ENCODE measurements around the gene TEX30. TPM values are rescaled to one million over a fixed set of nuclear protein-coding genes. Genes with fewer than 3 reads are reported as not detected.

Gene TEX30
- total RNA-seq, 1 experiment from 2014 or later, result 13.1 TPM

DNA sequence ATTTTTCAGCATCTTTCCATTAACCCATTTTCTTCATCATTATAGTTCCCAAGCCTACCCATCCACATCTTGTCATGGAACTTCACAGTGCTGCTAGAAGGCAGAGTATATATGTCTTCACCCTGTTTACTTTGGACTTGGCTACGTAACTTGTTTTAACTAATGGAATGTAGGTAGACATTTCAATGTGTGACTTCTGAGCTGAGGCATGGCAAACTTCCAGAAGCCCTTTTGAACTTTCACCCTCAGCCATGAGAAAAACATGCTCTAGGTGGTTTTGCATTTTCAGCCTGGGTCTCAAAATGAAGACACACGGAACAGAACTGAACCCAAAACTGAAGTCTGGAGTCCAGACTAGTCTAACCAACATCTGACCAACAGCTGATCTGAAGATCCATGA lies 3.2 kb downstream of the TEX30 start:
- H3K27me3 ChIP-seq (ENCODE audit: insufficient read depth, low read length), result no peaks in the 10 kb centered on the region; the same call in 1 of the 2 replicates
- peaks cover 9% of the 10 kb centered on the region for H3K27me3 Mint-ChIP-seq (ENCODE audit: low read depth)
- H2AK5ac ChIP-seq (ENCODE audit: insufficient read length, low read length), result no peak overlapping the region
- no peaks in the 10 kb centered on the region for H3K9me3 ChIP-seq (ENCODE audit: control insufficient read depth, low read depth, low read length)
- no peak overlapping the region for H3K23ac ChIP-seq (ENCODE audit: insufficient read length, low read depth, low read length)
- H3K9me3 Mint-ChIP-seq, result peaks cover 0 to 2% of the 10 kb centered on the region in 2 experiments; a peak in 1 of 5 replicates
- H2BK120ac ChIP-seq (ENCODE audit: low read depth, low read length, poor library complexity, severe bottlenecking), result no peak overlapping the region
- H3K9ac ChIP-seq (ENCODE audit: extremely low read depth, insufficient read length, low read length), result no peak overlapping the region
- peaks cover 0 to 10% (median 6%) of the 10 kb centered on the region in 3 experiments; a peak in 4 of 7 replicates for H3K36me3 Mint-ChIP-seq (ENCODE audit: insufficient read depth in 1 of 3, low read depth in 3 of 3)
- no peak overlapping the region for H2BK20ac ChIP-seq (ENCODE audit: low read depth, low read length, poor library complexity, severe bottlenecking)
- no peak overlapping the region for H2AFZ ChIP-seq (ENCODE audit: low read length)
- H3K14ac ChIP-seq (ENCODE audit: insufficient read depth, low read length), result no peak overlapping the region
- H4K8ac ChIP-seq (replicated peaks; ENCODE audit: insufficient read length, low read depth, low read length), result no peak overlapping the region
- no peak overlapping the region for H3K4ac ChIP-seq (ENCODE audit: low read depth, low read length)
- no peak for DNase-seq
- no peak overlapping the region for H4K5ac ChIP-seq (ENCODE audit: insufficient read length, low read depth, low read length)
- H3K4me1 Mint-ChIP-seq, result peaks cover 10 to 14% of the 10 kb centered on the region in 2 experiments
- H3K4me1 ChIP-seq (ENCODE audit: insufficient read depth, low read length), result peaks cover 2% of the 10 kb centered on the region; the same call in 1 of the 2 replicates
- H3K27ac Mint-ChIP-seq, result no peak overlapping the region
- peaks cover 5% of the 10 kb centered on the region for H3K23me2 ChIP-seq (ENCODE audit: insufficient read length, low read depth, low read length, poor library complexity, severe bottlenecking)
- H3K18ac ChIP-seq (ENCODE audit: insufficient read length, low read depth, low read length), result no peak overlapping the region
- no peak overlapping the region for H2BK5ac ChIP-seq (ENCODE audit: insufficient read length, low read length)
- H2BK12ac ChIP-seq (ENCODE audit: insufficient read length, low read depth, low read length), result no peak overlapping the region
- H3K56ac ChIP-seq (ENCODE audit: insufficient read length, low read depth, low read length), result no peak overlapping the region
- H3K79me2 ChIP-seq (ENCODE audit: insufficient read depth, low read length), result no peaks in the 10 kb centered on the region
- no peaks in the 10 kb centered on the region for H3K79me1 ChIP-seq (ENCODE audit: insufficient read depth, low read depth, low read length, poor library complexity, severe bottlenecking)
- no peak overlapping the region for H3K4me3 Mint-ChIP-seq
- TF ChIP-seq, protein P1, sequence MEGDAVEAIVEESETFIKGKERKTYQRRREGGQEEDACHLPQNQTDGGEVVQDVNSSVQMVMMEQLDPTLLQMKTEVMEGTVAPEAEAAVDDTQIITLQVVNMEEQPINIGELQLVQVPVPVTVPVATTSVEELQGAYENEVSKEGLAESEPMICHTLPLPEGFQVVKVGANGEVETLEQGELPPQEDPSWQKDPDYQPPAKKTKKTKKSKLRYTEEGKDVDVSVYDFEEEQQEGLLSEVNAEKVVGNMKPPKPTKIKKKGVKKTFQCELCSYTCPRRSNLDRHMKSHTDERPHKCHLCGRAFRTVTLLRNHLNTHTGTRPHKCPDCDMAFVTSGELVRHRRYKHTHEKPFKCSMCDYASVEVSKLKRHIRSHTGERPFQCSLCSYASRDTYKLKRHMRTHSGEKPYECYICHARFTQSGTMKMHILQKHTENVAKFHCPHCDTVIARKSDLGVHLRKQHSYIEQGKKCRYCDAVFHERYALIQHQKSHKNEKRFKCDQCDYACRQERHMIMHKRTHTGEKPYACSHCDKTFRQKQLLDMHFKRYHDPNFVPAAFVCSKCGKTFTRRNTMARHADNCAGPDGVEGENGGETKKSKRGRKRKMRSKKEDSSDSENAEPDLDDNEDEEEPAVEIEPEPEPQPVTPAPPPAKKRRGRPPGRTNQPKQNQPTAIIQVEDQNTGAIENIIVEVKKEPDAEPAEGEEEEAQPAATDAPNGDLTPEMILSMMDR (conservative IDR thresholded peaks at IDR 0.05), result no peak
- no peak overlapping the region for H4K91ac ChIP-seq (ENCODE audit: insufficient read length, low read depth, low read length)
- no peak overlapping the region for H3K27ac ChIP-seq (ENCODE audit: insufficient read length, low read depth, low read length)
- H3T11ph ChIP-seq (ENCODE audit: low read length), result no peak overlapping the region
- H2BK15ac ChIP-seq (ENCODE audit: low read depth, low read length), result no peak overlapping the region
- H3K4me2 ChIP-seq (ENCODE audit: insufficient read depth, insufficient read length, low read length), result no peak overlapping the region
- no peaks in the 10 kb centered on the region for H4K20me1 ChIP-seq (ENCODE audit: control insufficient read depth, insufficient read depth, insufficient read length)
- no CpG with 5 or more reads among the region's 2 CpGs for WGBS (ENCODE audit: extremely low coverage, insufficient read length, low lambda C conversion rate)

All from H9 (cell line).